PC-3 (cell line): ENCODE results near the gene PIRT. TPM values are rescaled to one million over a fixed set of nuclear protein-coding genes. Genes with fewer than 3 reads are reported as not detected.

Experiments
- ATAC-seq: fragments of 200-7000 bp; cut with Tn5 transposase; 2 replicates; pipeline ENCODE4 v1.9.1; 2020; ENCODE audit warnings: mild to moderate bottlenecking, moderate library complexity
- BruUV-seq: library from RNA; stranded (reverse); fragments of 400-500 nt; replicated peaks from 2 replicates; lab custom pipeline; 2021; lab: Mats Ljungman, UMichigan
- CTCF ChIA-PET: fragments of 300-600 bp; sonication (Branson Sonifier 250); formaldehyde crosslinking; loops from one replicate; lab custom pipeline; 2022; ENCODE audit warnings: antibody characterized with exemption; lab: Charles Lee
- POLR2A ChIA-PET: fragments of 300-600 bp; sonication (Branson Sonifier 250); formaldehyde crosslinking; loops from one replicate; lab custom pipeline; 2022; ENCODE audit warnings: antibody characterized with exemption; ENCODE audit not compliant: unreplicated experiment; lab: Charles Lee
- DNase-seq: peaks from one replicate; pipeline ENCODE4 v3.0.0-alpha.2; 2015
- H2AFZ ChIP-seq: fragments of 300-600 bp; sonication (generic); 2 replicates; pipeline ENCODE4 v1.6.0; 2016; ENCODE audit warnings: antibody characterized with exemption, low read length
- H3F3A ChIP-seq: fragments of 300-600 bp; sonication (generic); one replicate; pipeline ENCODE4 v1.6.0; 2017; ENCODE audit warnings: antibody characterized with exemption, low read length, control low read depth, mild to moderate bottlenecking; ENCODE audit not compliant: unreplicated experiment
- H3K27ac ChIP-seq: fragments of 300-600 bp; sonication (generic); 2 replicates; pipeline ENCODE4 v1.5.1; 2016; ENCODE audit warnings: mild to moderate bottlenecking, low read length
- H3K27me3 ChIP-seq: fragments of 300-600 bp; sonication (generic); 2 replicates; pipeline ENCODE4 v1.6.1; 2016; ENCODE audit warnings: low read length, mixed read lengths
- H3K36me3 ChIP-seq: fragments of 300-600 bp; sonication (generic); 2 replicates; pipeline ENCODE4 v1.6.1; 2016; ENCODE audit warnings: low read depth, mixed run types, low read length, mixed read lengths
- H3K4me1 ChIP-seq: fragments of 300-600 bp; sonication (generic); 2 replicates; pipeline ENCODE4 v1.5.1; 2016; ENCODE audit warnings: low read length; ENCODE audit not compliant: insufficient read depth
- H3K4me2 ChIP-seq: fragments of 300-600 bp; sonication (generic); 2 replicates; pipeline ENCODE4 v1.6.0; 2016; ENCODE audit warnings: low read length
- H3K4me3 ChIP-seq: fragments of 300-600 bp; sonication (generic); 2 replicates; pipeline ENCODE4 v1.5.1; 2016; ENCODE audit warnings: mild to moderate bottlenecking, low read length, mixed read lengths
- H3K79me2 ChIP-seq: fragments of 300-600 bp; sonication (generic); 2 replicates; pipeline ENCODE4 v1.6.1; 2017; ENCODE audit warnings: low read length, mixed read lengths
- H3K9ac ChIP-seq: fragments of 300-600 bp; sonication (generic); 2 replicates; pipeline ENCODE4 v1.6.0; 2016; ENCODE audit warnings: mild to moderate bottlenecking, low read length
- H3K9me2 ChIP-seq: fragments of 300-600 bp; sonication (generic); replicated peaks from 2 replicates; pipeline ENCODE4 v1.6.1; 2016; ENCODE audit warnings: mixed run types, low read length, mixed read lengths
- H3K9me3 ChIP-seq: fragments of 300-600 bp; sonication (generic); 2 replicates; pipeline ENCODE4 v1.6.1; 2016; ENCODE audit warnings: low read length, mixed read lengths
- H4K20me1 ChIP-seq: fragments of 300-600 bp; sonication (generic); 2 replicates; pipeline ENCODE4 v1.6.1; 2016; ENCODE audit warnings: low read length, mixed read lengths
- EZH2 ChIP-seq: fragments of 300-600 bp; sonication (generic); IDR thresholded peaks from one replicate; pipeline ENCODE4 v1.6.1; 2017; ENCODE audit warnings: antibody characterized with exemption, mild to moderate bottlenecking, low read length; ENCODE audit not compliant: unreplicated experiment
- EZH2phosphoT487 ChIP-seq: fragments of 300-600 bp; sonication (generic); IDR thresholded peaks from 2 replicates; pipeline ENCODE4 v1.6.1; 2018; ENCODE audit warnings: mild to moderate bottlenecking, antibody characterized with exemption, low read length, borderline replicate concordance
- intact Hi-C: fragments of 100-400 bp; cut with micrococcal nuclease; formaldehyde crosslinking; loops from 2 replicates; pipeline ENCODE4 v1.9.0; 2023
- total RNA-seq: library from RNA; depleted of rRNA; stranded (reverse); fragments of >200 nt; gene quantifications from 2 replicates; pipeline ENCODE4 v1.2.3, GENCODE V29; 2014; rRNA removed
- TF ChIP-seq, protein P1 (sequence below): fragments of 300-600 bp; sonication (generic); conservative IDR thresholded peaks from 2 replicates; pipeline ENCODE4 v1.5.1; 2017; ENCODE audit warnings: antibody characterized with exemption, low read depth, mild to moderate bottlenecking, low read length

Gene PIRT
- total RNA-seq, 1 experiment from 2014 or later = not detected

DNA sequence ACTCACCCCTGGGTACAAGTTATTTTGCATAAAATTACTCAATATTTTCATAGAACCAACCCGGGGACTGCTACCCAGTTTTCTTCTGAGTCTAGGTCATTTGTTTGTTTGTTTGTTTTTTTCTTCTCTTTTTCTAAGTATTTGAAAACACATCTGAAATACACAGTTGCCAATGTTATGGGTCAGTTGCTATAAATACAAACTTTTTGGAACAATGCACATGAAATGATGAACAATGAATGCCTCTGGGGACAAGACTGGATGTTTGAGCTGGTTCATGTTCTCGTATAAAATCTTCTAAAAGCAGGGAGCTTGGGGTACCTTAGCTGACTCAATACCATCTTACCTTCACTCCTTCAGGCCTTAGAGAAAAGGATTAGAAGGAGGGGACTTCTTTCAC lies 64.5 kb downstream of the PIRT start:
- DNase-seq (no peak), ATAC-seq (no peak)
- no peak overlapping the region for H3K4me3 ChIP-seq
- no peak overlapping the region for H2AFZ ChIP-seq
- TF ChIP-seq, protein P1, sequence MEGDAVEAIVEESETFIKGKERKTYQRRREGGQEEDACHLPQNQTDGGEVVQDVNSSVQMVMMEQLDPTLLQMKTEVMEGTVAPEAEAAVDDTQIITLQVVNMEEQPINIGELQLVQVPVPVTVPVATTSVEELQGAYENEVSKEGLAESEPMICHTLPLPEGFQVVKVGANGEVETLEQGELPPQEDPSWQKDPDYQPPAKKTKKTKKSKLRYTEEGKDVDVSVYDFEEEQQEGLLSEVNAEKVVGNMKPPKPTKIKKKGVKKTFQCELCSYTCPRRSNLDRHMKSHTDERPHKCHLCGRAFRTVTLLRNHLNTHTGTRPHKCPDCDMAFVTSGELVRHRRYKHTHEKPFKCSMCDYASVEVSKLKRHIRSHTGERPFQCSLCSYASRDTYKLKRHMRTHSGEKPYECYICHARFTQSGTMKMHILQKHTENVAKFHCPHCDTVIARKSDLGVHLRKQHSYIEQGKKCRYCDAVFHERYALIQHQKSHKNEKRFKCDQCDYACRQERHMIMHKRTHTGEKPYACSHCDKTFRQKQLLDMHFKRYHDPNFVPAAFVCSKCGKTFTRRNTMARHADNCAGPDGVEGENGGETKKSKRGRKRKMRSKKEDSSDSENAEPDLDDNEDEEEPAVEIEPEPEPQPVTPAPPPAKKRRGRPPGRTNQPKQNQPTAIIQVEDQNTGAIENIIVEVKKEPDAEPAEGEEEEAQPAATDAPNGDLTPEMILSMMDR = no peak
- TF ChIP-seq EZH2 (no peak), EZH2phosphoT487 (no peak)
- no peaks in the 10 kb centered on the region for H3K4me1 ChIP-seq
- intact Hi-C loops = no loop called here
- POLR2A ChIA-PET = no interaction called here
- no peaks in the 10 kb centered on the region for H3K27me3 ChIP-seq
- no peaks in the 10 kb centered on the region; the same call in 1 of the 2 replicates for H3K36me3 ChIP-seq
- no peaks in the 10 kb centered on the region for H4K20me1 ChIP-seq
- BruUV-seq = no TSS peak
- H3K9ac ChIP-seq = no peak overlapping the region
- H3K79me2 ChIP-seq = no peaks in the 10 kb centered on the region
- CTCF ChIA-PET = no interaction called here
- no peak overlapping the region for H3K4me2 ChIP-seq
- H3K9me3 ChIP-seq = no peaks in the 10 kb centered on the region
- no peak overlapping the region for H3K27ac ChIP-seq
- H3F3A ChIP-seq = no peaks in the 10 kb centered on the region
- H3K9me2 ChIP-seq = no peaks in the 10 kb centered on the region

Other genes starting within 250 kb of the PIRT start
- gene MYH3, start 180.8 kb downstream of the PIRT start, total RNA-seq = 1.3 and 4.1 TPM in 2 replicates
- 38.0 and 59.7 TPM in 2 replicates for gene SCO1, start 140.6 kb downstream of the PIRT start, total RNA-seq
- 2.4 and 2.9 TPM in 2 replicates for gene ADPRM, start 140.5 kb downstream of the PIRT start, total RNA-seq
- gene TMEM220, start 108.1 kb downstream of the PIRT start, total RNA-seq = 0.98 and 3.9 TPM in 2 replicates
- gene TMEM238L, start 34.0 kb downstream of the PIRT start, total RNA-seq = not detected in 2 replicates